ENCODE results near the gene SLC6A11.

The SLC6A11 gene

DNA sequence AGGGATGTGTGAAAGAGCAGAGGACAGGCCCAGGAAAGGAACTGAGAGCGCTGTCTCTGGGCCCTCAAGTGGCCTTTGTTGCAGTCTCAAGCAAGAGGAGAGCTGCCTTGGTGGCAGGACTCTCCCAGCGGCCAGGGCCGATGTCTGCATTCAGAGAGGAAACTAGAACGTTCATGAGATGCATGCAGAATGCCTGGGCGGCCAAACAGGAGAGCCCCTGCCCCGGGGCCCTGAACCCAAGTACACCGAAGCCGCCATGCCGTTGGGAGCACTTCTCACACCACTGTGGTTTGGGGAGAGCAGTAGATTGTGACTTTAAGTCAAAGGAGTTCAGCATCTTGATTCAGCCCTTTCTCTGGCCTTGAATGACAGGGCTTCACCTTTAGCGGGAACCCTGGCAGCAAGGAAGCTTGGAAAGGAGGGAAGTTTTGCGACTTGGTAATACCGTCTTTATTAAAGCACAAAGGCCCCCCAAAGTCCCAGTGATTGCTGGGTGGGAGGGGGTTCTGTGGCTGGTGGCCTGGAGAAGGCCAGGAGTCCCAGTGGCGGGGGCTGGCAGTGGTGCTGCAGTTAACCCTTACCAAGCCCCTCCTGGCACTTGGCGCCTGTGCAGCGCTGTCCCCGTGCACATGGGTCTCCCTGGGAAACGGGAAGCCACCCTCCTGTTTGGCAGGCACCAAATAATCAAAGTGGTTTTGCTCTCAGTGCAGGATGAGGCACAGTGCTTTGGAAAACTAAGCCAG, 36.2 kb downstream of the SLC6A11 start:
- peaks cover 4 to 53% of the 10 kb centered on the region in 2 experiments for H3K27me3 ChIP-seq (ENCODE audit: control insufficient read depth in 1 of 2, insufficient read depth in 1 of 2, low read length in 2 of 2)
- no peak overlapping the region for H4K91ac ChIP-seq (ENCODE audit: low read length)
- no peak overlapping the region for H2BK12ac ChIP-seq (ENCODE audit: low read length in 2 of 2)
- H2AK5ac ChIP-seq (ENCODE audit: low read length, severe bottlenecking) = no peak overlapping the region
- H3K9me3 ChIP-seq (ENCODE audit: control insufficient read depth, low read length) = no peaks in the 10 kb centered on the region
- H3K9ac ChIP-seq (ENCODE audit: low read length) = no peak overlapping the region
- no peak overlapping the region for H2BK15ac ChIP-seq (ENCODE audit: low read depth, poor library complexity, severe bottlenecking)
- H2BK120ac ChIP-seq (ENCODE audit: low read depth, low read length) = no peak overlapping the region
- H2AFZ ChIP-seq (ENCODE audit: low read depth, low read length) = no peak overlapping the region
- H3K4me3 ChIP-seq (ENCODE audit: insufficient read depth in 1 of 2, low read depth in 1 of 2, low read length in 2 of 2) = no peak overlapping the region
- H4K8ac ChIP-seq (ENCODE audit: low read length) = no peak overlapping the region
- H3K27ac ChIP-seq (ENCODE audit: low read length, poor library complexity, severe bottlenecking) = no peak overlapping the region
- no peaks in the 10 kb centered on the region for H3K79me1 ChIP-seq (replicated peaks; ENCODE audit: low read length, poor library complexity, severe bottlenecking)
- no peak overlapping the region for H3K18ac ChIP-seq (ENCODE audit: low read depth in 1 of 2, low read length in 2 of 2)
- H2BK5ac ChIP-seq (ENCODE audit: low read depth, low read length, poor library complexity, severe bottlenecking) = no peak overlapping the region
- WGBS = 74% methylated on average over 17 of the region's 17 CpGs
- no peak overlapping the region for H3K14ac ChIP-seq (ENCODE audit: low read length in 2 of 2)
- peaks cover 1% of the 10 kb centered on the region for H3K4me1 ChIP-seq (ENCODE audit: control insufficient read depth, insufficient read depth, low read depth, low read length)
- no peak overlapping the region for H3K23ac ChIP-seq (ENCODE audit: low read length in 2 of 2)
- H3K4me2 ChIP-seq (ENCODE audit: low read length, poor library complexity, severe bottlenecking) = no peak overlapping the region
- H3K36me3 ChIP-seq (ENCODE audit: control insufficient read depth in 1 of 2, insufficient read depth in 2 of 2, low read depth in 1 of 2, low read length in 2 of 2) = no peaks in the 10 kb centered on the region
- no peak for DNase-seq
- H3K4ac ChIP-seq (ENCODE audit: low read depth in 1 of 2, low read length in 2 of 2) = no peak overlapping the region

DNA sequence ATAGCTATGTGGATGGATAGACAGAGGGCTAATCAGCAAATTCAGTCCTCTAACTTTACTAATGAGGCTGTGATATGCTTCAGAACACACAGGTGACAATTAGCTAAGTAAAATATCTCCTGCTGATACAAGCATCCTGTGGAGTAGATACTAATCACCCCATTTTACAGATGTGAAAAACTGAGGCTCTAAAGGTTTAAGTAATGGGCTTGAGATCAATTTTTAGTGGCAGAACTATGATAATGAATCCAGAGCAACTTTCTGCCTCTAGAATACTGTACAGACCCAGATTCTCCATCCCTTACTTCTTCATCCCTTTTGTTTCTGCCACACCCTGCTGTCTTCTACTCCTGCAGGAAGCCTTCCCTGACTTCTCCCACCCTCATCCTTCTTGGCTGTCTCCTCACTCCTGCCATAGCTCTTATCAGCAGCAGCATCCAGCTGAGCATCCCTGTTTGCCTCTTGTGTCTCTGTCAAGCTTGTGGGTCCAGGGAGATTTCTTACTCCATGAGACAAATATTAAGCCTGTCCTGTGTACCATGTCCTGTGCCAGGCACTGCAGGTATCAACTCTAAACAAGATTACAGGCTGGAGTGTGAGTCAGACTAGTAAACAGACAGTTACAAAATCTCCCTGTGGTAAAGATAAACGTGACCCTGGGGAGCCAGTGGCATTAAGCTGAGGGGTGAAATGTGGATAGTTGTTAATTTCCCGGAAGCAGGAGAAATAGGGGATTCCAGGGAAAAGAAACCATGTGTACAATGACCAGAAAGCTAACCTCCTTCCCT, 39.2 kb downstream of the SLC6A11 start:
- no peak for DNase-seq
- H3K23ac ChIP-seq (ENCODE audit: low read length in 2 of 2) = no peak overlapping the region
- H3K36me3 ChIP-seq (ENCODE audit: control insufficient read depth in 1 of 2, insufficient read depth in 2 of 2, low read depth in 1 of 2, low read length in 2 of 2) = no peaks in the 10 kb centered on the region
- no peak overlapping the region for H2BK15ac ChIP-seq (ENCODE audit: low read depth, poor library complexity, severe bottlenecking)
- no peaks in the 10 kb centered on the region for H3K79me1 ChIP-seq (replicated peaks; ENCODE audit: low read length, poor library complexity, severe bottlenecking)
- no peak overlapping the region for H3K18ac ChIP-seq (ENCODE audit: low read depth in 1 of 2, low read length in 2 of 2)
- no peak overlapping the region for H2BK12ac ChIP-seq (ENCODE audit: low read length in 2 of 2)
- no peak overlapping the region for H3K4ac ChIP-seq (ENCODE audit: low read depth in 1 of 2, low read length in 2 of 2)
- no peak overlapping the region for H2AK5ac ChIP-seq (ENCODE audit: low read length, severe bottlenecking)
- H3K4me1 ChIP-seq (ENCODE audit: control insufficient read depth, insufficient read depth, low read depth, low read length) = peaks cover 1% of the 10 kb centered on the region
- H2AFZ ChIP-seq (ENCODE audit: low read depth, low read length) = no peak overlapping the region
- H3K4me2 ChIP-seq (ENCODE audit: low read length, poor library complexity, severe bottlenecking) = no peak overlapping the region
- H3K27me3 ChIP-seq (ENCODE audit: control insufficient read depth in 1 of 2, insufficient read depth in 1 of 2, low read length in 2 of 2) = peaks cover 0 to 43% of the 10 kb centered on the region in 2 experiments
- H3K9me3 ChIP-seq (ENCODE audit: control insufficient read depth, low read length) = no peaks in the 10 kb centered on the region
- H4K8ac ChIP-seq (ENCODE audit: low read length) = no peak overlapping the region
- no peak overlapping the region for H3K27ac ChIP-seq (ENCODE audit: low read length, poor library complexity, severe bottlenecking)
- no peak overlapping the region for H3K9ac ChIP-seq (ENCODE audit: low read length)
- 48% methylated on average over 2 of the region's 2 CpGs for WGBS
- H2BK5ac ChIP-seq (ENCODE audit: low read depth, low read length, poor library complexity, severe bottlenecking) = no peak overlapping the region
- no peak overlapping the region for H3K4me3 ChIP-seq (ENCODE audit: insufficient read depth in 1 of 2, low read depth in 1 of 2, low read length in 2 of 2)
- no peak overlapping the region for H3K14ac ChIP-seq (ENCODE audit: low read length in 2 of 2)
- H4K91ac ChIP-seq (ENCODE audit: low read length) = no peak overlapping the region
- no peak overlapping the region for H2BK120ac ChIP-seq (ENCODE audit: low read depth, low read length)

DNA sequence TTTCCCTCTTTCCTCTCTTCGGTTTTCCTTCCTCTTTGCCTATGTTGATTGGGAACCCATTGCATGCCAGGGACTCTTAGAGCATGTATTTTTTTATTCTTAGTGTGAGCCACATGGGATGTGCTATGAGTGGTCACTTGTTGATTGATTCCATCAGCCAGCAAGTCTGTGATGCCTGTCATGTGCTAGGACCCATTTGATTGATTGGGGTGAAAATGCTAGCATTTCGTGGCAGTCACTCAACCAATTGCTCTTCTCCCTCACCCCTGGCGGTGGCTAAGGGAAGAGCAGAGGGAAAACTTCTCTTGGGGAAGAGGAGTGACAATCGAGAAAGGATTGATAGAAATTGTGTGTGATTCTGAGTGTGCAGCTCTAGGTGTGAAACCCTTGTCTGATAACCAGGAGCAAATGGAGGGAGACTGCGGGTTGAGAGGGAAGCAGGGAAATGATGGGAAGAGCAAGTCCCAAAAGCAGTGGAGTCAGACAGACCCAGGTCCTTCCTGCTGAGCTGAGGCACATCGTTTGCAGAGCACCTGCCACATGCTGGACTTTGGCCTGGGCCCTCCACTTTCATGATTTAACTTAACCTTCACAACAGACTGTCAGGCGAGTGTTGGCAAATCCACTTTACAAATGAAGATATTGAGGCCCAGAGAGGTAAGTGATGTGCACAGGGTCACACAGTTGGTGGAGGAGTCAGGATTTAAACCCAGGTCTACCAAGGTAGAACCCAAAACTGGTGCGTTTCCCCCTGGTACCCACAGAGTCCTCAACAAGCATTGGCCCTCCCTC, 40.0 kb downstream of the SLC6A11 start:
- no peak overlapping the region for H3K4me3 ChIP-seq (ENCODE audit: insufficient read depth in 1 of 2, low read depth in 1 of 2, low read length in 2 of 2)
- no peak overlapping the region for H3K14ac ChIP-seq (ENCODE audit: low read length in 2 of 2)
- H3K18ac ChIP-seq (ENCODE audit: low read depth in 1 of 2, low read length in 2 of 2) = no peak overlapping the region
- WGBS = 35% methylated on average over 5 of the region's 8 CpGs
- no peaks in the 10 kb centered on the region for H3K36me3 ChIP-seq (ENCODE audit: control insufficient read depth in 1 of 2, insufficient read depth in 2 of 2, low read depth in 1 of 2, low read length in 2 of 2)
- H2BK120ac ChIP-seq (ENCODE audit: low read depth, low read length) = no peak overlapping the region
- H2BK5ac ChIP-seq (ENCODE audit: low read depth, low read length, poor library complexity, severe bottlenecking) = no peak overlapping the region
- H3K27me3 ChIP-seq (ENCODE audit: control insufficient read depth in 1 of 2, insufficient read depth in 1 of 2, low read length in 2 of 2) = peaks cover 0 to 47% of the 10 kb centered on the region in 2 experiments
- H3K4me1 ChIP-seq (ENCODE audit: control insufficient read depth, insufficient read depth, low read depth, low read length) = peaks cover 1% of the 10 kb centered on the region
- H3K79me1 ChIP-seq (replicated peaks; ENCODE audit: low read length, poor library complexity, severe bottlenecking) = no peaks in the 10 kb centered on the region
- no peak overlapping the region for H4K91ac ChIP-seq (ENCODE audit: low read length)
- no peak overlapping the region for H3K4me2 ChIP-seq (ENCODE audit: low read length, poor library complexity, severe bottlenecking)
- no peak overlapping the region for H2AFZ ChIP-seq (ENCODE audit: low read depth, low read length)
- H3K23ac ChIP-seq (ENCODE audit: low read length in 2 of 2) = no peak overlapping the region
- H3K9ac ChIP-seq (ENCODE audit: low read length) = no peak overlapping the region
- no peak overlapping the region for H2BK15ac ChIP-seq (ENCODE audit: low read depth, poor library complexity, severe bottlenecking)
- no peak for DNase-seq
- no peak overlapping the region for H3K4ac ChIP-seq (ENCODE audit: low read depth in 1 of 2, low read length in 2 of 2)
- no peak overlapping the region for H2AK5ac ChIP-seq (ENCODE audit: low read length, severe bottlenecking)
- no peak overlapping the region for H2BK12ac ChIP-seq (ENCODE audit: low read length in 2 of 2)
- no peak overlapping the region for H3K27ac ChIP-seq (ENCODE audit: low read length, poor library complexity, severe bottlenecking)
- no peaks in the 10 kb centered on the region for H3K9me3 ChIP-seq (ENCODE audit: control insufficient read depth, low read length)
- H4K8ac ChIP-seq (ENCODE audit: low read length) = no peak overlapping the region

DNA sequence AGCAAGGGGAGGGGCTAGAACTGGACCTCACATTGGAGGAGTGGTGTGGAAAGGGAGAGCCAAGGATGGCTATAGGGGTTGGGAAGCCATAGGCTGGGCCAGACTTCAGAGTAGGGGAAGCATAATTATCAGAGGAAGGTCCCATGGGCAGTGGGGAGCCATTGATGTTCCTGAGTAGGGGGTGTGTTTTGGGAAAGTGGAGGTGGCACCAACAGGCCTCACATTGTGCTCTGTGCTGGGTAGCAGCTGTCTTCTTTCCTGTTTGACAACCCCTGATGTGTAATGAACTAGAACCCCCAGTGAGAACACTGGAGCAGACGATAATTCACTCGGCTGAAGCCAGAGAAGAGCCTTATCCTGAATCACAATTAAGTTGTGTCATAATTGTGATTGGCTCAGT, 41.2 kb downstream of the SLC6A11 start:
- H3K9me3 ChIP-seq (ENCODE audit: control insufficient read depth, low read length) = no peaks in the 10 kb centered on the region
- no peak overlapping the region for H3K23ac ChIP-seq (ENCODE audit: low read length in 2 of 2)
- no peak overlapping the region for H3K4ac ChIP-seq (ENCODE audit: low read depth in 1 of 2, low read length in 2 of 2)
- H2AFZ ChIP-seq (ENCODE audit: low read depth, low read length) = no peak overlapping the region
- no peak overlapping the region for H2BK5ac ChIP-seq (ENCODE audit: low read depth, low read length, poor library complexity, severe bottlenecking)
- H3K27ac ChIP-seq (ENCODE audit: low read length, poor library complexity, severe bottlenecking) = no peak overlapping the region
- no peak overlapping the region for H2AK5ac ChIP-seq (ENCODE audit: low read length, severe bottlenecking)
- no peak overlapping the region for H2BK12ac ChIP-seq (ENCODE audit: low read length in 2 of 2)
- H3K27me3 ChIP-seq (ENCODE audit: control insufficient read depth in 1 of 2, insufficient read depth in 1 of 2, low read length in 2 of 2) = peaks cover 0 to 41% of the 10 kb centered on the region in 2 experiments
- H2BK120ac ChIP-seq (ENCODE audit: low read depth, low read length) = no peak overlapping the region
- no peak overlapping the region for H3K4me2 ChIP-seq (ENCODE audit: low read length, poor library complexity, severe bottlenecking)
- H3K14ac ChIP-seq (ENCODE audit: low read length in 2 of 2) = no peak overlapping the region
- H4K91ac ChIP-seq (ENCODE audit: low read length) = no peak overlapping the region
- no CpG with 5 or more reads among the region's 2 CpGs for WGBS
- no peak overlapping the region for H3K9ac ChIP-seq (ENCODE audit: low read length)
- no peak overlapping the region for H3K4me3 ChIP-seq (ENCODE audit: insufficient read depth in 1 of 2, low read depth in 1 of 2, low read length in 2 of 2)
- DNase-seq = no peak
- peaks cover 1% of the 10 kb centered on the region for H3K4me1 ChIP-seq (ENCODE audit: control insufficient read depth, insufficient read depth, low read depth, low read length)
- no peak overlapping the region for H2BK15ac ChIP-seq (ENCODE audit: low read depth, poor library complexity, severe bottlenecking)
- no peaks in the 10 kb centered on the region for H3K79me1 ChIP-seq (replicated peaks; ENCODE audit: low read length, poor library complexity, severe bottlenecking)
- H3K18ac ChIP-seq (ENCODE audit: low read depth in 1 of 2, low read length in 2 of 2) = no peak overlapping the region
- H4K8ac ChIP-seq (ENCODE audit: low read length) = no peak overlapping the region
- no peaks in the 10 kb centered on the region for H3K36me3 ChIP-seq (ENCODE audit: control insufficient read depth in 1 of 2, insufficient read depth in 2 of 2, low read depth in 1 of 2, low read length in 2 of 2)
